Trophoblast cell (in vitro differentiated cells and primary cell): ENCODE measurements around the gene STK10. TPM values are rescaled to one million over a fixed set of nuclear protein-coding genes. Genes with fewer than 3 reads are reported as not detected.

Experiments
- DNase-seq, 2 donors: peaks; one replicate each; pipeline ENCODE4 v3.0.0-alpha.2; 2016
- H2AFZ ChIP-seq: 2 replicates; pipeline ENCODE4 v1.6.1; 2013; ENCODE audit warnings: low read length, moderate library complexity, mild to moderate bottlenecking; ENCODE audit not compliant: insufficient read depth, poor library complexity
- H2AK5ac ChIP-seq: 2 replicates; pipeline ENCODE4 v1.6.1; 2013; ENCODE audit warnings: mild to moderate bottlenecking, low read length
- H2BK120ac ChIP-seq: 2 replicates; pipeline ENCODE4 v1.6.1; 2013; ENCODE audit warnings: low read length, mild to moderate bottlenecking, moderate library complexity; ENCODE audit not compliant: insufficient read depth, poor library complexity
- H2BK12ac ChIP-seq: 2 replicates; pipeline ENCODE4 v1.6.1; 2013; ENCODE audit warnings: mild to moderate bottlenecking, low read length, moderate library complexity
- H2BK5ac ChIP-seq: 2 replicates; pipeline ENCODE4 v1.6.1; 2013; ENCODE audit warnings: low read length, low read depth, moderate library complexity, mild to moderate bottlenecking; ENCODE audit not compliant: poor library complexity
- H3K14ac ChIP-seq: 2 replicates; pipeline ENCODE4 v1.6.1; 2013; ENCODE audit warnings: mild to moderate bottlenecking, low read length
- H3K18ac ChIP-seq: 2 replicates; pipeline ENCODE4 v1.6.1; 2013; ENCODE audit warnings: mild to moderate bottlenecking, low read length
- H3K23ac ChIP-seq: 2 replicates; pipeline ENCODE4 v1.6.1; 2013; ENCODE audit warnings: low read length
- H3K27ac ChIP-seq: 2 replicates; pipeline ENCODE4 v1.5.1; 2013; ENCODE audit warnings: low read depth, mild to moderate bottlenecking, inconsistent platforms, low read length, moderate library complexity
- H3K27me3 ChIP-seq: 2 replicates; pipeline ENCODE4 v1.6.1; 2013; ENCODE audit warnings: inconsistent platforms, mild to moderate bottlenecking, low read length, moderate library complexity; ENCODE audit not compliant: insufficient read depth
- H3K36me3 ChIP-seq, 2 experiments: 1 replicate in 1 of 2; 2 replicates in 1 of 2; pipeline ENCODE4 v1.6.1; 2013; ENCODE audit warnings: low read length in 2 of 2, mild to moderate bottlenecking in 2 of 2, moderate library complexity in 1 of 2; ENCODE audit not compliant: insufficient read depth in 2 of 2, control insufficient read depth in 1 of 2
- H3K4ac ChIP-seq: 2 replicates; pipeline ENCODE4 v1.6.1; 2013; ENCODE audit warnings: low read depth, mild to moderate bottlenecking, low read length, moderate library complexity
- H3K4me1 ChIP-seq, 2 experiments: 1 replicate in 1 of 2; 2 replicates in 1 of 2; pipeline ENCODE4 v1.6.1; 2013; ENCODE audit warnings: low read length in 2 of 2, mild to moderate bottlenecking in 2 of 2, moderate library complexity in 1 of 2; ENCODE audit not compliant: insufficient read depth in 2 of 2, control insufficient read depth in 1 of 2
- H3K4me2 ChIP-seq: 2 replicates; pipeline ENCODE4 v1.6.1; 2013; ENCODE audit warnings: inconsistent platforms, mild to moderate bottlenecking, low read length, moderate library complexity
- H3K4me3 ChIP-seq: 2 replicates; pipeline ENCODE4 v1.5.1; 2013; ENCODE audit warnings: mild to moderate bottlenecking, low read depth, low read length, inconsistent platforms
- H3K79me1 ChIP-seq: one replicate; pipeline ENCODE4 v1.6.1; 2013; ENCODE audit warnings: low read length
- H3K79me2 ChIP-seq: 2 replicates; pipeline ENCODE4 v1.6.1; 2013; ENCODE audit warnings: low read length, mild to moderate bottlenecking; ENCODE audit not compliant: control insufficient read depth, insufficient read depth, poor library complexity
- H3K9ac ChIP-seq: 2 replicates; pipeline ENCODE4 v1.6.1; 2013; ENCODE audit warnings: mild to moderate bottlenecking, low read length
- H3K9me3 ChIP-seq: 2 replicates; pipeline ENCODE4 v1.6.1; 2013; ENCODE audit warnings: low read depth, mild to moderate bottlenecking, control low read depth, inconsistent platforms, low read length; ENCODE audit not compliant: insufficient read depth
- H4K12ac ChIP-seq: 2 replicates; pipeline ENCODE4 v1.6.1; 2013; ENCODE audit warnings: low read depth, mild to moderate bottlenecking, low read length, moderate library complexity
- H4K8ac ChIP-seq: 2 replicates; pipeline ENCODE4 v1.6.1; 2013; ENCODE audit warnings: low read depth, mild to moderate bottlenecking, low read length, moderate library complexity
- H4K91ac ChIP-seq: one replicate; pipeline ENCODE4 v1.6.1; 2013; ENCODE audit warnings: low read depth, mild to moderate bottlenecking, low read length, moderate library complexity
- WGBS: extraction: QIAGEN DNeasy Blood & Tissue Kit; methylation state at CpG from one replicate; pipeline ENCODE4 v1.1.7; 2013; ENCODE audit warnings: missing lambda C conversion rate; ENCODE audit not compliant: insufficient read length, insufficient coverage; ENCODE audit errors: extremely low coverage; 5-methylcytosine and 5-hydroxymethylcytosine counted together
- polyA plus RNA-seq: library from polyadenylated mRNA; stranded (reverse); fragments of 200-250 nt; gene quantifications from 2 replicates; pipeline ENCODE4 v1.2.3, GENCODE V29; 2013

STK10 gene
- polyA plus RNA-seq = 29.6 and 30.3 TPM in 2 replicates

- Histone ChIP-seq H3K9ac (peak within 1 kb of the TSS; percentile 80), H3K36me3 (peaks cover 3 to 4% of the 10 kb centered on the region in 2 experiments), H4K8ac (peak within 1 kb of the TSS; percentile 82), H2BK12ac (peak within 1 kb of the TSS; percentile 65), H2BK5ac (peak within 1 kb of the TSS; percentile 92), H3K4ac (peak within 1 kb of the TSS; percentile 51), H3K4me3 (peak within 1 kb of the TSS; percentile 98), H3K4me1 (peaks cover 4 to 12% of the 10 kb centered on the region in 2 experiments), H3K79me1 (peaks cover 19% of the 10 kb centered on the region), H3K27ac (peak within 1 kb of the TSS; percentile 63), H2BK120ac (peak within 1 kb of the TSS; percentile 87), H2AK5ac (peak within 1 kb of the TSS; percentile 45), H4K91ac (peak within 1 kb of the TSS; percentile 89), H2AFZ (peak within 1 kb of the TSS; percentile 83), H3K14ac (peak within 1 kb of the TSS; percentile 82), H3K18ac (peak within 1 kb of the TSS; percentile 64), H4K12ac (peak within 1 kb of the TSS; percentile 82), H3K4me2 (peak within 1 kb of the TSS; percentile 73), H3K9me3 (no peaks in the 10 kb centered on the region), H3K27me3 (no peaks in the 10 kb centered on the region), H3K23ac (no peak within 1 kb of the TSS), H3K79me2 (peaks cover 21% of the 10 kb centered on the region)
- peak; percentile 87 to 94 for DNase-seq
- no CpG with 5 or more reads among the region's 102 CpGs for WGBS
Measured at GRCh38 chr5:172188033-172188892, at the start of gene STK10. TSS of gene STK10 (minus strand) at chr5:172188224. CDS start at chr5:172188042, 182 bp downstream.

GRCh38 chr5:172235827-172236736 is 48.1 kb upstream of the STK10 start:
- Histone ChIP-seq H3K23ac (no peak overlapping the region), H3K18ac (no peak overlapping the region), H3K79me1 (no peaks in the 10 kb centered on the region), H3K4ac (no peak overlapping the region), H2BK120ac (no peak overlapping the region), H4K8ac (no peak overlapping the region), H2BK12ac (no peak overlapping the region), H3K14ac (no peak overlapping the region), H3K9me3 (no peaks in the 10 kb centered on the region), H3K36me3 (peaks cover 7 to 10% of the 10 kb centered on the region in 2 experiments), H3K27me3 (no peaks in the 10 kb centered on the region), H3K4me3 (no peak overlapping the region), H2AFZ (no peak overlapping the region), H3K4me2 (no peak overlapping the region), H2AK5ac (no peak overlapping the region), H3K27ac (no peak overlapping the region), H3K79me2 (no peaks in the 10 kb centered on the region), H2BK5ac (no peak overlapping the region), H3K9ac (no peak overlapping the region), H3K4me1 (peaks cover 0 to 2% of the 10 kb centered on the region in 2 experiments), H4K12ac (no peak overlapping the region), H4K91ac (no peak overlapping the region)
- WGBS = 100% methylated on average over 1 of the region's 3 CpGs
- no peak for DNase-seq

GRCh38 chr5:172235132-172235780 is 47.2 kb upstream of the STK10 start:
- Histone ChIP-seq H3K27ac (no peak overlapping the region), H3K4me3 (no peak overlapping the region), H3K23ac (no peak overlapping the region), H4K8ac (no peak overlapping the region), H3K36me3 (peaks cover 10% of the 10 kb centered on the region in 2 experiments), H3K9ac (no peak overlapping the region), H4K91ac (no peak overlapping the region), H3K14ac (no peak overlapping the region), H3K27me3 (no peaks in the 10 kb centered on the region), H2BK12ac (no peak overlapping the region), H2BK120ac (no peak overlapping the region), H3K9me3 (no peaks in the 10 kb centered on the region), H3K4me1 (peaks cover 0 to 2% of the 10 kb centered on the region in 2 experiments), H3K18ac (no peak overlapping the region), H4K12ac (no peak overlapping the region), H2BK5ac (no peak overlapping the region), H3K4ac (no peak overlapping the region), H3K79me2 (no peaks in the 10 kb centered on the region), H2AFZ (no peak overlapping the region), H2AK5ac (no peak overlapping the region), H3K4me2 (no peak overlapping the region), H3K79me1 (no peaks in the 10 kb centered on the region)
- no CpG with 5 or more reads among the region's 4 CpGs for WGBS
- DNase-seq = no peak

GRCh38 chr5:172234031-172234430 is 46.0 kb upstream of the STK10 start:
- no peak overlapping the region for H3K18ac ChIP-seq
- H3K4me3 ChIP-seq = no peak overlapping the region
- H4K8ac ChIP-seq = no peak overlapping the region
- H4K91ac ChIP-seq = no peak overlapping the region
- H3K79me1 ChIP-seq = no peaks in the 10 kb centered on the region
- H3K23ac ChIP-seq = no peak overlapping the region
- no peak overlapping the region for H2BK12ac ChIP-seq
- H3K4me1 ChIP-seq = peaks cover 0 to 2% of the 10 kb centered on the region in 2 experiments
- no peaks in the 10 kb centered on the region for H3K27me3 ChIP-seq
- H3K79me2 ChIP-seq = no peaks in the 10 kb centered on the region
- no peak overlapping the region for H3K27ac ChIP-seq
- H3K9ac ChIP-seq = no peak overlapping the region
- H2AFZ ChIP-seq = no peak overlapping the region
- WGBS = no CpG with 5 or more reads among the region's 4 CpGs
- DNase-seq = no peak
- H3K9me3 ChIP-seq = no peaks in the 10 kb centered on the region
- H2BK120ac ChIP-seq = no peak overlapping the region
- H3K14ac ChIP-seq = no peak overlapping the region
- H3K36me3 ChIP-seq = peaks cover 10 to 11% of the 10 kb centered on the region in 2 experiments
- no peak overlapping the region for H3K4me2 ChIP-seq
- H3K4ac ChIP-seq = no peak overlapping the region
- no peak overlapping the region for H2BK5ac ChIP-seq
- no peak overlapping the region for H4K12ac ChIP-seq
- no peak overlapping the region for H2AK5ac ChIP-seq
